Anterior cingulate cortex (tissue), 58 donors: Measurements from ENCODE around the gene UGT1A8.

Experiments
- DNase-seq, 58 donors: peaks; one replicate each; lab custom pipeline; 2025; lab: John Stamatoyannopoulos, UW

Gene UGT1A8

DNA sequence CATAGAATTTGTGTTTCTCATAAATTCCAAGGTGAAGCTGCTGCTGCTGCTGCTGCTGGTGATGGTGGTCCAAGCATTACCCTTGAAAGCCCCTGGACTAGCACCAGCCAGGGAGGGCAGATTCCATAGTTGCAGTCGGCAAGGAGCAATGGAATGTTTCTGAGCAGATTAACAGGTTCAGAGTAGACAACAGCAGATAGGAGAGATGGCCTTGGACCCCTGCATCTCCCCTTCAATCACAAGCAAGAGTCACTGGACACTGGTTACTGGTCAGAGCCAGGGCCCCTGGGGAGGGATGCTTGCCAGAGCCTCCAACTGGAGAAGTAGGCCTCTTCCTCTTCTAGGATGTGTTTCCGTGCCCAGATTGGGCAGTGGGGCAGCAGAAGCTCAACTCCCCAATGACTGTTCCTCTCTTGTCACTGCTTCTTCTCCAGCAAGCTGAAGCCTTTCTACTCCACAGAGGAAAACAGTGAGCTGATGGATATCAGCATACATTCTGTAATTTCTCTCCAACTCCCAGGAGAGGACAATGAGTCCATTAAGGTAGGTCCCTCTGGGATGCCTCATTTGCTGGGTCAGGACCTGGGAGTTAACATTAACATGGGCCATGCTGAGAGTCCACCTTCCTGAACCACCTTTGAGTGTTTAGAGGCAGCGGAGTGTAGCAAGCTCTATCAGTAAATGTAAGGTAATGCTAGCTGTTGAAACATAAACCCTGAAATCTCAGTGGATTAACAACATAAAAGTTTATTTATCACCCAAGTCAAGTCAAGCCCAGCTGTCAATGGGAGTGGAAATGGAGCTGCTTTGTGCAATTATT lies 196.0 kb downstream of the UGT1A8 start:
- DNase-seq = no peak

DNA sequence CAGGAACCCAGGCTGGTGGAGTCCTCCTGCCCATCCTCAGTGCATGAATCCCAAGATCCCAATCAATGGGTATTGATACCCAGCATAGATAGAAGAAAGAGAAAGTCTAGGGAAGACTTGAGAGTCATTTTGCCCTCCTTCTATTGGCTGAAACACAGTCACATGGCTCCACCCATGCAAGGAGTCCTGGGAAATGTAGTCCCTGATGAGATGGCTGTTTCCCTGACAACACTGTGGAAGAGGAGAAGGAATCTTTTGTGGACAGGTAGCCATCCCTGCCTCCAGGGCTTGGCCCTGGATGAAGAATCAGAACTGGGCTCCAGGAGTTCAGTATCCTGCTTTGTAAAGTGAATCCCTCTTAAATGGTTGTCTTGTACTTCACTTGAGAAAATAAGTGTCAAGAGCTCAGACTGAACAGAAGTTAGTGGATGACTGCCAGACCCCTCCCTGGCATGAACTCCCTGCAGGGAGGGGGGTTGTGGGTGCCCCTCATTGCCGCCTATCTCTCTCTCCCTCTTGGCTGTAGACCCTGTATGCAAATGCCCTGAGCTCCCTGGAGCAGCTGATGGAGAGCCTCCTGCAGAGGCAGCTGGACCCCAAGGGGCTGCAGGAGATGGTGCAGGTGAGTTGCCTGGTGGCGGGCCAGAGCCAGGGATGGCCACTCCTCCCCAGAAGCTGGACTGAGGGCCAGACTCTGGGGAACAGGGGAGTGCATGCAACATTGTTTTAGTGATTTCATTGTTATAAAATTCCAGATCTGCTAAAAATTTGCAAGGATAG lies 196.8 kb downstream of the UGT1A8 start:
- no peak for DNase-seq

GRCh38 chr2:233815861-233816260 lies 198.4 kb downstream of the UGT1A8 start:
- DNase-seq = no peak

DNA sequence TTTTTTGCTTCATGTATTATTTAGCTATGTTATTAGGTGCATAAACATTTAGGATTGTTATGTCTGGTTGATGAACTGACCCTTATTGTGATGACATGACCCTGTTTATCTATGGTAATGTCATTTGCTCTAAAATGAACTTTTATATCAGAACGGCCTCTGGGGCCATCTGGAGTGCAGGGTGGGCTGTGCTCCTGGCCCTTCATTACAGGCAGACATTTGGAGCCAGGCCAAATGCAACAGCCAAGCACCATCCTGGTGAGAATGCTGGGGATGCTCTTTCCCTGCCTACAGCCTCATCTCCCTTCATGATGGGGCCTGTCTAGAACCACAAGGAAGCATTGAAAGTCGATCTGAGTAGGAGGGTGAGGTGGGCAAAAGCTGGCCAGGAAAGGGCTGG lies 198.9 kb downstream of the UGT1A8 start:
- DNase-seq = no peak

- no peak for DNase-seq
Measured at GRCh38 chr2:233816771-233817170, 199.3 kb downstream of the UGT1A8 start.

DNA sequence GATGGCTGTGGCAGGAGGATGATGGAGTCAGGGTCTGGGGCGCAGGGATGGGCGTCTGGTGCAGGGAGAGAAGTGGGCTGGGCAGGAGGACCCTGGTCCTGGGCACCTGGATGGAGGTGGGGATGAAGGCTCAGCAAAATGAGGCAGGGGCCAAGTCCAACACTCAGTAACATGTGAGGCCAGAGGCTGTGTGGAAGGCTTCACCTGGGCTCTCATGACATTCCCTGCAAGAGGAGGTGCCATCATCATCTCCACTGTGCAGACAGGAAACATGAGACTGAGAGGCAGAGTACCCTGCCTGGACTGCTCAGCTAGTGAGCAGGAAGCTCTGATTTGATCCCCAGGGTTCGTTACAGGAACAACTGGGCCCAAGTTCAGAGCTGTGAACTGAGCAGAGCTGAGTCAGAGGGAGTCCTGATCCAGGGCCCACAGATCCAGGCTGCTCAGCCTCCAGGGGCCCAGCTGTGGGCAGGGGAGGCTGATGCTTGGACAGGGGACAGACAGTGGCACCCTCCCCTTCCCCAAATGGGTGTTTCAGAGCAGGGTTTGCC lies 200.0 kb downstream of the UGT1A8 start:
- DNase-seq = no peak

DNA sequence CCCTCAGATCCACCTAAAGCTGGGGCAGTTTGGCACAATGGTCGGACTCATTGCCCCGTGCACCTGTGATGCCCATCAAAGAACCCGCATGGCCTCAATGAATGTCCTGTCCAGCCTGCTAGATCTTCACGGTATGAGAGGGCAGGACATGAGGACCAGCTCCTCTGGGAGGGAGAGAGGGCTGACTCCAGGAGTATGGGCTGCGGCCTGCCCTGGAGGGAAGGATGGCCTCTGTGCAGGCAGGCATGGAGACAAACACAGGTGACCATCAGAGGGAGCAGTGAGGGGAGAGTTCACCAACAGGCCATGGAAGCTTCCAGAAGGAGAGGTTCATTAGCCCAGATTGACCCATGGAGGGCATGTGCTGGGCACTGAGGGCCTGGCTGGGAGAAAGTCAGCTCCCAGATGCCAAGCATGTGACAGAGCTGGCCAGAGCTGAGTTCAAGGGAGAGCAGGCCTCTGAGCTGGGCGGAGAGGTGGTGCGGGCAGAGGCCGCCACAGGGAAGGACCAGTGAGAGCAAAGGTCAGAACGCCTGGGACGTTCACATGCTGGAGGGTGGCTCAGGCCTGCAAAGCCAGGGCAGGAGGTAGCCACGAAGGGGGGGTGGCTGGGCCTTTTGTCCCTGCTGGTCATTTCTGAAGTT lies 200.7 kb downstream of the UGT1A8 start:
- DNase-seq = no peak

DNA sequence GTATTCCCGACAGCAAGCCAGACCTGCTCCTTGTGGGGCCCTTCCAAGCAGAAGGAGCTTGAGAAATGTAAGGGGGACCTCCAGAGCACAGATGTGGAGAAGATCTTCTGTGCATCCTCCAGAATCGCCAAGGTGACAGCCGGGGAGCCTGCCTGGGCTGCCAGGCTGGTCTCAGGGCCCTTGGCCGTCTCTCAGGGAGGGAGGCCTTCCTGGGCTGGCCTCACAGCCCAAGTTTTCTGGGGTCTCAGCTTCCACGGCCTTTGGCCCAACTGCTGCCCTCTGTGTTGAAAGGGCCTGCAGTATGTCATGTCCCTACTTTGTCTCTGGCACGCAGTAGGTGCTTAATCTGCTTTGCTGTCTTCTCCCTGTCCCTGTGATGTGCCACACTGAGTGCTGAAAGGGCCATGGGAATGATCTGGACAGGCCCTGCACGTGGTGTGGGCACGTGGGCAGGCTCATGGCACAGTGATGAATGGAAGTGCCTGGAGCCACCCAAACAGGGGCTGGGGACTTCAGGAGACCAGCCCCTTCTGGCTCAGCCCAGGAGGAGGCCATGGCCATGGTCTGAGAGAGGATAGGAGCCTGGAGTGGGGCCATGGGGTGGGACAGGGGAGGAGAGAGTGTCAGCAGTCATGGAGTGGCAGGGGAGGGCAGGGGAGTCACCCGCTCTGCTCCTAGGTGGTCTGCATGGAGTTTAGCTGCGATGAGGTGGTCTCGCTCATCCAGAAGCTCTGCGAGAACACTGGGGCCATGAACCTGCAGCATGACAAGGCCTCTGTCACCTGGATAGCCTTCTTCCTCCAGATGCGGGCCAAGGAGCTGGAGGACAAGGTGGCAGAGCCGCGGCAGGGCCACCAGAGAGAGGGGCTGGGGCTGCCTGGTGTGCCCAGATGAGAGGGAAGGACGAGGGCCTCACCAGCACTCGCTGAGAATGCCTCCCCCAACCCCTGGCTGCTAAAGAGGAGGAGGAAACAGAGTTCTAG lies 201.5 kb downstream of the UGT1A8 start:
- DNase-seq = no peak

- no peak for DNase-seq
Measured at GRCh38 chr2:233819884-233820773, 202.7 kb downstream of the UGT1A8 start.

GRCh38 chr2:233820774-233821105 lies 203.3 kb downstream of the UGT1A8 start:
- DNase-seq = no peak

- no peak for DNase-seq
Measured at GRCh38 chr2:233821196-233821595, 203.8 kb downstream of the UGT1A8 start.

GRCh38 chr2:233821709-233822100 lies 204.3 kb downstream of the UGT1A8 start:
- DNase-seq = no peak

DNA sequence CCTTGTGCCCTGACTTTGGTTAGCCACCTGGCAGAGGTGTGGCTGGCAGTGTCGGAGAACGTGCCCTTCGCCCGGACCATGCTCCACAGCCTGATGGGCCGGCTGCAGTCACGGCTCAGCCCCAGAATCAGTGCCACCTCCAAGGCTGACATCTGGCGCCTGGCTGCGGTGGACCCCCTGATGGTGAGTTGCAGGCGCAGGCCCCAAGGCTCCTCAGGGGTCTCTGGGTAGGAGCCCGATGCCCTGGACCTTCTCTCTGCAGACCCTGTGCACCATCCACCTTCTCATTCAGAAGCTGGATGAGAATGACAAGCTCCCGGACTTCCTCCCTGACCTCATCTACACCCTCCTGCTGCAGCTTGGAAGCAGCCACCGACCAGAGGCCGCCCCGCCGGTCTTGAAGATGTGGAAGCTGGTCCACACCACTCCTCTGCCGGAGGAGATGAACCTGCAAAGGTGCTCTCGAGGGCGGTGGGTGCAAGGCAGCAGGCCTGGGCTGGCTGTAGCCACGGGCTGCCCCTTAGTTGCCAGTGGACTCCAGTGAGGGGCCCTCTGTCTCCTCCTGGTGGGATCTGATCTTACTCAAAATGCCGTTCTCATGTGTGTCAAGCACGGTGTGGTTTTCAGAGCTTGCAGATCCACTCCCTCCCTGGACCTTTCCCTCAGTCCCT lies 204.8 kb downstream of the UGT1A8 start:
- DNase-seq = no peak
